DOHH2 (cell line): ENCODE data around the gene DNAL1.

Experiments used
- CTCF ChIP-seq: fragments of 200-600 bp; sonication (generic); IDR thresholded peaks from one replicate; pipeline ENCODE4 v1.5.1; 2014; ENCODE audit warnings: antibody characterized with exemption, mild to moderate bottlenecking, low read depth, low read length; ENCODE audit not compliant: poor library complexity, severe bottlenecking
- EZH2phosphoT487 ChIP-seq: fragments of 200-600 bp; sonication (generic); IDR thresholded peaks from 2 replicates; pipeline ENCODE4 v1.6.1; 2017; ENCODE audit warnings: borderline replicate concordance, mild to moderate bottlenecking, antibody characterized with exemption, low read length, moderate library complexity, mixed read lengths

GRCh38 chr14:73627151-73627558 is 17.6 kb upstream of the DNAL1 start:
- TF ChIP-seq CTCF (no peak), EZH2phosphoT487 (no peak)
